OCI-LY7 (cell line): ENCODE measurements around the gene CENPN.

Experiments used
- CTCF ChIP-seq: fragments of 200-600 bp; sonication (generic); conservative IDR thresholded peaks from 2 replicates; pipeline ENCODE4 v1.5.1; 2014; ENCODE audit warnings: mild to moderate bottlenecking, antibody characterized with exemption, low read length, moderate library complexity, mixed read lengths
- EZH2phosphoT487 ChIP-seq: fragments of 200-600 bp; sonication (generic); IDR thresholded peaks from 2 replicates; pipeline ENCODE4 v1.6.1; 2018; ENCODE audit warnings: low read depth, borderline replicate concordance, mild to moderate bottlenecking, mixed run types, antibody characterized with exemption, low read length, moderate library complexity, mixed read lengths

GRCh38 chr16:81067166-81067565, 60.2 kb downstream of the CENPN start:
- TF ChIP-seq CTCF (no peak), EZH2phosphoT487 (no peak)
